ENCODE measurements around the gene ZNF177. TPM values are rescaled to one million over a fixed set of nuclear protein-coding genes. Genes with fewer than 3 reads are reported as not detected.

Gene ZNF177
- total and polyA plus RNA-seq, 8 donors = 0.50 to 4.6 (median 2.2) TPM; not detected in 1

DNA sequence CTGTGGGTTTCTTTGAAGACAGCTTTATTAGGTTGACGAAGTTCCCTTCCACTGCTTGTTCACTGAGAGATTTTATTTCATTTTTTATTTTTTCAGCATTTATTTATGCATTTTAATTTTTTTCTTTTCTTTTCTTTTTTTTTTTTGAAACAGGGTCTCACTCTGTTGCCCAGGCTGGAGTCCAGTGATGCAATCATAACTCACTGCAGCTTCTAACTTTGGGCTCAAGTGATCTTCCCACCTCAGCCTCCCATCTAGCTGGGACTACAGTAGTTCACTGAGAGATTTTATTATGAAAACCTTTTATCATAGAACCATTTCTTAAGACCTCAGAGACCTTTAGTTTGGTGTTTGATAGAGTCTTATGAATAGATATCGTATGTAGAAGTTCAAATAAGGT, 10.3 kb upstream of the ZNF177 start:
- Histone ChIP-seq H3K4me3 (no peak overlapping the region), H3K27me3 (no peaks in the 10 kb centered on the region), H3K9me3 (peaks cover 32 to 100% (median 96%) of the 10 kb centered on the region in 4 donors), H3K36me3 (peaks cover 5 to 88% (median 38%) of the 10 kb centered on the region in 4 donors), H3K4me1 (no peaks in the 10 kb centered on the region), H3K27ac (no peak overlapping the region)
- intact Hi-C loops (cut with DNase I; ENCODE audit: low total_unique reads) = no loop called here
- DNase-seq = no peak
- 90 to 100% (median 99%) methylated on average over 2 of the region's 2 CpGs for WGBS, 5 donors
- TF ChIP-seq, protein P1, sequence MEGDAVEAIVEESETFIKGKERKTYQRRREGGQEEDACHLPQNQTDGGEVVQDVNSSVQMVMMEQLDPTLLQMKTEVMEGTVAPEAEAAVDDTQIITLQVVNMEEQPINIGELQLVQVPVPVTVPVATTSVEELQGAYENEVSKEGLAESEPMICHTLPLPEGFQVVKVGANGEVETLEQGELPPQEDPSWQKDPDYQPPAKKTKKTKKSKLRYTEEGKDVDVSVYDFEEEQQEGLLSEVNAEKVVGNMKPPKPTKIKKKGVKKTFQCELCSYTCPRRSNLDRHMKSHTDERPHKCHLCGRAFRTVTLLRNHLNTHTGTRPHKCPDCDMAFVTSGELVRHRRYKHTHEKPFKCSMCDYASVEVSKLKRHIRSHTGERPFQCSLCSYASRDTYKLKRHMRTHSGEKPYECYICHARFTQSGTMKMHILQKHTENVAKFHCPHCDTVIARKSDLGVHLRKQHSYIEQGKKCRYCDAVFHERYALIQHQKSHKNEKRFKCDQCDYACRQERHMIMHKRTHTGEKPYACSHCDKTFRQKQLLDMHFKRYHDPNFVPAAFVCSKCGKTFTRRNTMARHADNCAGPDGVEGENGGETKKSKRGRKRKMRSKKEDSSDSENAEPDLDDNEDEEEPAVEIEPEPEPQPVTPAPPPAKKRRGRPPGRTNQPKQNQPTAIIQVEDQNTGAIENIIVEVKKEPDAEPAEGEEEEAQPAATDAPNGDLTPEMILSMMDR (IDR thresholded peaks at IDR 0.05) = no peak
- no peak for TF ChIP-seq POLR2A (IDR thresholded peaks at IDR 0.05)
- no peak for TF ChIP-seq POLR2AphosphoS5 (IDR thresholded peaks at IDR 0.05)
- TF ChIP-seq EP300 (IDR thresholded peaks at IDR 0.05) = no peak

DNA sequence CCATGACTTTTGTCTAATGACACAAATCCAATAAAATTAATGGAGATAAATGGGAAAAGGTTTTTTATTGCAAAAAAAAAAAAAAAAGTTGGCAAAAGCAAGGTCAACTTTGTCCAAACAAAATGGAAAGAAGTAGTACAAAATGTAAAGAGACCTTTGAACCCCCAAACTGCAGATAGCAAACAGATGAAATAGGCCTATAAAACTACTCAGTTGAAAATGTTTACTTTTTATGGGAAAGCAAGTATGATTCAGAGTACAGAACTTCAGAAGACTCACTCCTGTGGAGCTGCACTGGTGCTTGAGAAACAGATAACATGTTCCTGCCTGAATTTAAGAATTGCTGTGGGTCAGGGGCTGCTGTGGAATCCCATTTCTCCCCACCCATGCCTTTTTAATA, 9.8 kb upstream of the ZNF177 start:
- intact Hi-C loops (cut with DNase I; ENCODE audit: low total_unique reads) = no loop called here
- Histone ChIP-seq H3K27ac (no peak overlapping the region), H3K27me3 (no peaks in the 10 kb centered on the region), H3K36me3 (peaks cover 8 to 91% (median 42%) of the 10 kb centered on the region in 4 donors), H3K4me1 (no peaks in the 10 kb centered on the region), H3K4me3 (no peak overlapping the region), H3K9me3 (peaks cover 35 to 100% (median 96%) of the 10 kb centered on the region in 4 donors)
- TF ChIP-seq POLR2A (IDR thresholded peaks at IDR 0.05) (no peak), EP300 (IDR thresholded peaks at IDR 0.05) (no peak), POLR2AphosphoS5 (IDR thresholded peaks at IDR 0.05) (no peak)
- TF ChIP-seq, protein P1 (IDR thresholded peaks at IDR 0.05) = no peak
- no peak for DNase-seq

DNA sequence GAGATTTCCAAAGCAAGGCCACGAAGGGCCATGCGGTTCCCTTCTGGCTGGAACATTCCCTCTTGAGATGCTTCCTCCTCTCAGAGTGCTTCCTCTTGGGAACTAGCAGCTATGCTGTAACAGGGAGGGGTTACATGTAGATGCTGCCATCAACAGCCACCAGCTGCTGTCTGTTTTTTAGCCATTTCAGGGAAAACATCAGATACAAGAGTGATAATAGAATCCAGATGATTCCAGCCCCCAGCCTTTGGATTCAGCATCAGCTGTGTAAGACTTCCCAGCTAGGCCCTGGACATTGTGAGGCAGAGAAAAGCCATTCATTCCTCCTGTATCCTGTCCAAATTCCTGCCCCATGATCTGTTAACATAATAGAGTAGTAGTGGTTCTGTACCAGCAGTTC, 8.2 kb upstream of the ZNF177 start:
- Histone ChIP-seq H3K4me3 (no peak overlapping the region), H3K27ac (no peak overlapping the region), H3K4me1 (no peaks in the 10 kb centered on the region), H3K9me3 (peaks cover 32 to 100% (median 94%) of the 10 kb centered on the region in 4 donors), H3K36me3 (peaks cover 3 to 92% (median 41%) of the 10 kb centered on the region in 4 donors), H3K27me3 (no peaks in the 10 kb centered on the region)
- DNase-seq = no peak
- intact Hi-C loops (cut with DNase I; ENCODE audit: low total_unique reads) = no loop called here
- TF ChIP-seq EP300 (IDR thresholded peaks at IDR 0.05) (no peak), POLR2AphosphoS5 (IDR thresholded peaks at IDR 0.05) (no peak), POLR2A (IDR thresholded peaks at IDR 0.05) (no peak)
- TF ChIP-seq, protein P1 (IDR thresholded peaks at IDR 0.05) = no peak
- WGBS, 5 donors = 92 to 98% (median 95%) methylated on average over 2 of the region's 2 CpGs

DNA sequence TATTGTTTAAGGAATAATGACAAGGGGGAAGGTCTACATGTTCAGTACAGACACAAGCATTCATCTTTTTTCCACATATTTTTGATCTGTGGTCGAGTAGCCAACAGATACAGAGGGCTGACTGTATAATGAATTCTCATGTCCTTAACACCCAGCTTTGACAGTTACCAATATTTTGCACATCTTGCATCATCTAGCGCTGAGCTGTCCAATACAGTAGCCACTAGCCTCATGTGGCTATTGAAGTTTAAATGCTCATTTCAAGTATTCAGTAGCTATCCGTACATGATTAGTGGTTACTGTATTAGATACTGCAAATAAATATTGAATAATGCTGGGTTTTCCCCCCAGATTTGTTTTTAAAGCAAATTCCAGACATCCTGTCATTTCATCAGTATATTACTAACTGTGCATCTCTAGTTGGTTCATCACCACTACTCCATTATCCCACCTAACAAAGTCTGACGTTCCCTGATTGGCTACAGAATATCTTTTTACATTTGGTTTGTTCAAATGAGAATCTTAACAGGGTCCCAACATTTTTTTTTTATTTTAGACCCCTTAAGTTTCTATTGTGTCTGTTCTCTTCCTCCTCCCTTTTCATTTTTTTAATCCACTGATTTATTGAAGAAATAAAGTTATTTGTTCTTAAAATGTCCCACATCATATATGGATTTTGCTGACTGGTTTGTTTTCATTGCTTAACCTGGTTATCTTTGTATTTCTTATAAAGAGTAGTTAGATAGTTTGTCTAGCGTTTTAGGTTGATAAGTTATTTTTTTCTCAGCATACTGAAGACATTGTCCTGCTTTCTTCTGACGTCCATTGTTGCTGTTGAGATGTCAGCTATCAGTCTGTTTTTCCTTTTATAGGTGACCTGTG, 8.2 kb downstream of the ZNF177 start:
- H3K27ac ChIP-seq = no peak overlapping the region
- TF ChIP-seq EP300 (IDR thresholded peaks at IDR 0.05) (no peak), POLR2A (IDR thresholded peaks at IDR 0.05) (no peak), POLR2AphosphoS5 (IDR thresholded peaks at IDR 0.05) (no peak)
- TF ChIP-seq, protein P1 (IDR thresholded peaks at IDR 0.05) = no peak
- no peaks in the 10 kb centered on the region for H3K4me1 ChIP-seq
- H3K27me3 ChIP-seq = no peaks in the 10 kb centered on the region
- peaks cover 10 to 100% (median 83%) of the 10 kb centered on the region in 4 donors for H3K9me3 ChIP-seq
- WGBS, 5 donors = 85 to 92% (median 90%) methylated on average over 6 of the region's 6 CpGs
- no peak for DNase-seq
- no peak overlapping the region for H3K4me3 ChIP-seq
- intact Hi-C loops (cut with DNase I; ENCODE audit: low total_unique reads) = no loop called here
- peaks cover under 1 to 98% (median 38%) of the 10 kb centered on the region in 4 donors for H3K36me3 ChIP-seq

Data from stomach (tissue), 9 donors.